Measurements from ENCODE around the gene GON7. TPM values are rescaled to one million over a fixed set of nuclear protein-coding genes. Genes with fewer than 3 reads are reported as not detected.

Gene GON7
- total RNA-seq, 1 donor from 2014 or later: 6.5 TPM

- no peaks in the 10 kb centered on the region for H3K27me3 Mint-ChIP-seq (ENCODE audit: unreplicated experiment)
- DNase-seq: no peak
- TF ChIP-seq CTCF (IDR thresholded peaks at IDR 0.05; ENCODE audit: partially characterized antibody, unreplicated experiment): no peak
- no peak overlapping the region for H3K27ac Mint-ChIP-seq (ENCODE audit: unreplicated experiment)
- H3K36me3 Mint-ChIP-seq (ENCODE audit: unreplicated experiment): no peaks in the 10 kb centered on the region
- H3K4me3 Mint-ChIP-seq (ENCODE audit: unreplicated experiment): no peak overlapping the region
- no peaks in the 10 kb centered on the region for H3K4me1 Mint-ChIP-seq (ENCODE audit: low read depth, unreplicated experiment)
- H3K9me3 Mint-ChIP-seq (ENCODE audit: unreplicated experiment): no peaks in the 10 kb centered on the region
Observed at GRCh38 chr14:93200553-93200952, 6.3 kb downstream of the GON7 start.

DNA sequence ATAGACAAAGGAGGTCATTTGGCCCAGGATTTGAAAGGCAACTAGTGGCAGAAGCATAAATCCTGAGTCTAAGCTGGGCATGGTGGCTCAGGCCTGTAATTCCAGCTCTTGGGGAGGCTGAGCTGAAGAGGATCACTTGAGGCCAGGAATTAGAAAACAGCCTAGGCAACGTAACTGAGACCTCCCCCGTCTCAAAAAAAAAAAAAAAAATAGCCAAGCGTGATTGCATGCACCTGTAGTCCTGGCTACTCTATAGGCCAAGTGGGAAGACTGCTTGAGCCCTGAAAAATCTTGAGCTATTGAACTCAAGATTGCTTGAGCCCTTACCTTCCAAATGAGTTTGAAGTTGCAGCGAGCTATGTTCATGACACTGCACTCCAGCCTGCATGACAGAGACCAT lies 7.8 kb downstream of the GON7 start:
- Mint-ChIP-seq H3K9me3 (ENCODE audit: unreplicated experiment) (no peaks in the 10 kb centered on the region), H3K27ac (ENCODE audit: unreplicated experiment) (no peak overlapping the region), H3K36me3 (ENCODE audit: unreplicated experiment) (no peaks in the 10 kb centered on the region), H3K27me3 (ENCODE audit: unreplicated experiment) (peaks cover 2% of the 10 kb centered on the region), H3K4me1 (ENCODE audit: low read depth, unreplicated experiment) (no peaks in the 10 kb centered on the region), H3K4me3 (ENCODE audit: unreplicated experiment) (no peak overlapping the region)
- TF ChIP-seq CTCF (IDR thresholded peaks at IDR 0.05; ENCODE audit: partially characterized antibody, unreplicated experiment): no peak
- DNase-seq: no peak

- Mint-ChIP-seq H3K36me3 (ENCODE audit: unreplicated experiment) (no peaks in the 10 kb centered on the region), H3K9me3 (ENCODE audit: unreplicated experiment) (no peaks in the 10 kb centered on the region), H3K4me1 (ENCODE audit: low read depth, unreplicated experiment) (no peaks in the 10 kb centered on the region), H3K4me3 (ENCODE audit: unreplicated experiment) (no peak overlapping the region), H3K27ac (ENCODE audit: unreplicated experiment) (no peak overlapping the region), H3K27me3 (ENCODE audit: unreplicated experiment) (peaks cover 2% of the 10 kb centered on the region)
- no peak for TF ChIP-seq CTCF (IDR thresholded peaks at IDR 0.05; ENCODE audit: partially characterized antibody, unreplicated experiment)
- DNase-seq: no peak
Observed at GRCh38 chr14:93195316-93195999, 11.4 kb downstream of the GON7 start.

DNA sequence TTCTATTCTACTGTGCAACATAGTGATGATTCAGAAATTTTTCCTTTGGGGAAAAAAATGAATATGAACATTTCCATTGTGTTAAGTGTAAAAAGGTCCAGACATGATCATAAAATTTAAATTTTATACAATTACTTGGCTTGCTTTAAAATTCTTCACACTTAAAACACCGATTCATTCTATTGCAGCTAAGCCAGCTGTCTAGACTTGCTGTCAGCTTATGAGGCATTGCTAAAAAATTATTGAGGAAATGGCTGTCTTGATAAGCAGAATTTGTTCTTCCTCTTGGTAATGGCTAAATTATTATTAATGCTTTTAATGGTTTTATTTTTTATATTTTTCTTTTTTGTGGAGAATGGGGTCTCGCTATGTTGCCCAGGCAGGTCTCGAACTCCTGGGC lies 19.9 kb downstream of the GON7 start:
- peaks cover 4% of the 10 kb centered on the region for H3K9me3 Mint-ChIP-seq (ENCODE audit: unreplicated experiment)
- no peak for DNase-seq
- H3K4me1 Mint-ChIP-seq (ENCODE audit: low read depth, unreplicated experiment): peaks cover 13% of the 10 kb centered on the region
- no peak overlapping the region for H3K27ac Mint-ChIP-seq (ENCODE audit: unreplicated experiment)
- no peaks in the 10 kb centered on the region for H3K36me3 Mint-ChIP-seq (ENCODE audit: unreplicated experiment)
- H3K27me3 Mint-ChIP-seq (ENCODE audit: unreplicated experiment): peaks cover 1% of the 10 kb centered on the region
- H3K4me3 Mint-ChIP-seq (ENCODE audit: unreplicated experiment): no peak overlapping the region
- no peak for TF ChIP-seq CTCF (IDR thresholded peaks at IDR 0.05; ENCODE audit: partially characterized antibody, unreplicated experiment)

GRCh38 chr14:93186466-93186865 lies 20.4 kb downstream of the GON7 start:
- no peak overlapping the region for H3K27ac Mint-ChIP-seq (ENCODE audit: unreplicated experiment)
- peaks cover 13% of the 10 kb centered on the region for H3K4me1 Mint-ChIP-seq (ENCODE audit: low read depth, unreplicated experiment)
- DNase-seq: no peak
- H3K9me3 Mint-ChIP-seq (ENCODE audit: unreplicated experiment): peaks cover 4% of the 10 kb centered on the region
- no peaks in the 10 kb centered on the region for H3K36me3 Mint-ChIP-seq (ENCODE audit: unreplicated experiment)
- peaks cover 1% of the 10 kb centered on the region for H3K27me3 Mint-ChIP-seq (ENCODE audit: unreplicated experiment)
- TF ChIP-seq CTCF (IDR thresholded peaks at IDR 0.05; ENCODE audit: partially characterized antibody, unreplicated experiment): no peak
- no peak overlapping the region for H3K4me3 Mint-ChIP-seq (ENCODE audit: unreplicated experiment)
